ENCODE data around the gene PANK3. TPM values are rescaled to one million over a fixed set of nuclear protein-coding genes. Genes with fewer than 3 reads are reported as not detected.

The PANK3 gene
- 30.7 and 44.6 TPM in 2 replicates for total RNA-seq (2014; rRNA removed; shearing (Covaris generic))

DNA sequence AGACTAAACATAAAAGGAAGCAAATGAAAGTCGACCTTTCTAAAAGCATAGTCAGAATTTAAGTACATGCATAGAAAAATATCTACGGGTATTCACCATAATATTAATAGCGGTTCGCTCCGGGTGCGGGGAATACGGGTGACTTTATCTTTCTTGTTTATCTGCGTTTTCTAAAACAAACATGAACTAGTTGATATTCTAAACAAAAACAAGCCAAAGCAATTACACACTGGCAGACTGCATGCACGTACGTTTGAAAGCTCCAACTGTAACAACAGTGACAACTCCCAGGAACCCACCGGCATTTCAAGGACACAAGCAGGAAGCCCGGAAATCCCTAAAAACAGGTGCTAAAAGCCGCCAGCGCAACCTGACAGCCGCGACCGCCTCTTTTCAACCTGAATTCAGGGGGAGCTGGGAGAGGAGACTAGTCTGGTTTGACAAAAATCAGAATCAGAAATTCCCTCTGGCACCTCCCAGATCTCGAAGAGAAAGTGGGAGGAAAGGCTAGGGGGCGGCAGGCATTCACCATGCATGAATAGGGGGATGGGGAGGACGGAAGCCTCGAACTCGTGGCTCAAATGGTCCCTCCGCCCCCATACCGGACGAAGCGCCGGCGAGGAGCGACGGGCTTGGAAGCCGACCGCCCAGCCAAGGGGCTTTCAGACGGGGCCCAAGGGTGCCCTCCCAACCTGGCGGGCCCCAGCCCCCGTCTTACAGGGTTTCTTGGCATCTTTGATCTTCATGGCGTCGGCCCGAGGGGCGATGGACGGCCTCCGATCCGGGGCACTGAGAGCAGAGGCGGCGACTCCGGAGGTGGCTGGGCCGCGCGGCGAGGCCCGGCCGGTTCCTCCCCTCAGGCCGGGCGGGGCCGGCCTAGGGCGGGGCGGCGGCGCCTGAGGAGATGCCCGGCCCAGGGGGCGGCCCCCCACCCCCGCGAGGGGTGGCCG lies at the start of gene PANK3:
Gene PANK3, minus strand, starts transcription at position 831 of the 950 bp plus-strand sequence. Its CDS starts 85 bp downstream, at position 746.
- peak; percentile 48 for DNase-seq (ENCODE audit: low spot score)
- in situ Hi-C loops (cut with HindIII; ENCODE audit: low sequenced_read_pairs) = no loop called here

DNA sequence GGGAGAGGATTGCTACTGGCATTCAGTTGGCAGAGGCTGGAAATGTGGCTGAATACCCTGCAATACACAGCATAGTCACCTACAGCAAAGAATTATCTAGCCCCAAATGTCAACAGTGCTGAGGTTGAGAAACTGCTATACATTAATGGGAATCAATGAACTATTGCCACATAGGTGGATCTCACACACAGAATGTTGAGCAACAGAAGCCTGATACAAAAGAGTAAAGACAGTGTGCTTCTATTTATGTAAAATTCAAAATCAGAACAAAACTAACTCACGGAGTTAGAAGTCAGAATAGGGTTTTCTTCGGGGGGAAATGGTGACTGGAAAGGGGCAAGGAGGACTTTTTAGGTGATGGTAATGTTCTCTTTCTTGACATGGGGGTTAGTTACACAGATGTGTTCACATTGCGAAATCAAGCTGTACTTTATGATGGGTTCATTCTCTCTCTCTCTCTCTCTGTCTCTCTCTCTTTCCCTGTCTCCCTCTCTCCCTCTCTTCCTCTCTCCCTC lies 45.7 kb upstream of the PANK3 start:
- in situ Hi-C loops (cut with HindIII; ENCODE audit: low sequenced_read_pairs) = no loop called here
- no peak for DNase-seq (ENCODE audit: low spot score)

DNA sequence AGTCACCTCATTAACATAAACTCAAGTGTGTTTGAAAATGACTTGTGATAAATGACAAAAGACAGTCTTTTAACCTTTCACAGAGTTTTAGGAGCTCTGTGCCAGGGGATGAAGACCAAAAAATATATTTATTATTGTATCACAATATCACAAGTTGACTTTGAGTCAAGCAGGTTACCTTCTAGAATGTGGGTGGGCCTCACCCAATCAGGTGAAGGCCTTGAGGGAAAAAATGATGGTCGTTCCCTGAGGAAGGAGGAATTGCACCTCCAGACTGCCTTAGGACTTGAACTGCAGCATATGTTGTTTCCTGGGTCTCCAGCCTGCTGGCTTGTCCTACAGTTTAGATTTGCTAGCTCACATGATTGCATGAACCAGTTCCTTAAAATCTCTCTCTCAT lies 41.6 kb upstream of the PANK3 start:
- no peak for DNase-seq (ENCODE audit: low spot score)
- in situ Hi-C loops (cut with HindIII; ENCODE audit: low sequenced_read_pairs) = no loop called here

DNA sequence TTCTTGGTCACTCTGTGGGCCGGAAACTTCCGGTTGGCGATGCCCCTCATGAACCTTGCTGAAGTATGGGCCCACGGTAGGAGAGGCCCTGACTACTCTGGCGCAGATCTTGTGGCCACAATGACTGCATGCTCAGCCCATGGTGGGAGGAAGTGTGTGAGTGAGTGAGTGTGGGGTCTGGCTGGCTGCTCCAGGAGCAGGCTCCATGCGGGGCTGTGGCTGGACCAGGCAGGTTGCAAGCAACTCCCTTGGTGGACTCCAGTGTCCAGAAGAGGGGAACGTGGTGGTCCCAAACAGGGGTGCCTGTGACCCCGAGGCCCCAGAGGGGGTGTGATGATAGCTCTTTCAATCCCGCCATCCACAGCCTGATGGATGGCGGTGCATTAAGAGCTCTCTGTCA lies 35.5 kb upstream of the PANK3 start:
- in situ Hi-C loops (cut with HindIII; ENCODE audit: low sequenced_read_pairs) = no loop called here
- DNase-seq (ENCODE audit: low spot score) = no peak

DNA sequence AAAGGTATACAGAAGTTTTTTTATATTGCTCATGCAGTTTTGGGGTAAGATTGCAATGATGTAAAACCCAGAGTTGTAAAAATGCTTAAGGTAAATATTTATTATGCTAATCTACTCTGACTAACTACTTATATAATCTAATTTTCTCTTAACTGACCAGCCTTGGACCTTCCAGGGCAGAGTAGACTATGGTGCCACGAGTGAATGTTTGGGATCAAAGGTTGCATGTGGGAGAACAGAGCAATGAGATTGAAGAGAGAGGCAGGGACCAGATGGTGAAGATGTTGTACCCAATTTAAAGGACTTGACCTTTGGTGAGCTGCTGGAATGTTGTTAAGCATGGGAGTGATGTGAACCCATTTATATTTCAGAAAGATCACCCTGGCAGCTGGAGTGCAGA lies 34.8 kb upstream of the PANK3 start:
- no peak for DNase-seq (ENCODE audit: low spot score)
- in situ Hi-C loops (cut with HindIII; ENCODE audit: low sequenced_read_pairs) = no loop called here

DNA sequence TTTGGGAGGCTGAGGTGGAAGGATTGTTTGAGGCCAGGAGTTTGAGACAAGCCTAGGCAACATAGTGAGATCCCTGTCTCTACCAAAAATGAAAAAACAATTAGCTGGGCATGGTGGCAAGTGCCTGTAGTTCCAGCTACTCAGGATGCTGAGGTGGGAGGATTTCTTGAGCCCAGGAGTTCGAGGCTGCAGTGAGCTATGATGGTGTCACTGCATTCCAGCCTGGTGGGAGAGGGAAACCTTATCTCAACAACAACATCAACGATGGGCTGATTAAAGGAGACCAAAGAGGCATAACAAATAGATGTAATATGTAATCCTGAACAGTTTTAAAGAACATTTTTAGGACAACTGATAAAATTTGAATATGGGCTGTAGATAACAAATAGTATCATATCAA lies 34.2 kb upstream of the PANK3 start:
- in situ Hi-C loops (cut with HindIII; ENCODE audit: low sequenced_read_pairs) = no loop called here
- no peak for DNase-seq (ENCODE audit: low spot score)

DNA sequence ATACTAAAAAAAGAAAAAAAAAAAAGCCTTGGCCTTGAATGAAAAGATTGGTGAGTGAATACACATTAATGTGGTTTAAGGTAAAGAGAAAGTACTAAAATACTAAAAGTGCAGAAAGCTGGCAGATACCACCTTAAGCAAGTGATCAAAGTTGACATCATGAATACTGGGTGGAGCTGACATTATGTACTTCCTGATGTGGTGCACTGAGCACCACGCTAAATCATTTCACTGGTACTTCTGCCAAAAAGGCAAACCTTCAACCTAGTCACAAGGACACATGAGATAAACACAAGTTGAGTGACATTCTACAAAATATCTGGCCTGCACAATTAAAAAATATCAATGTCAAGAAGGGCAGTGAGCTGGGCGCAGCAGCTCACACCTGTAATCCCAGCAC lies 33.8 kb upstream of the PANK3 start:
- in situ Hi-C loops (cut with HindIII; ENCODE audit: low sequenced_read_pairs) = no loop called here
- no peak for DNase-seq (ENCODE audit: low spot score)

DNA sequence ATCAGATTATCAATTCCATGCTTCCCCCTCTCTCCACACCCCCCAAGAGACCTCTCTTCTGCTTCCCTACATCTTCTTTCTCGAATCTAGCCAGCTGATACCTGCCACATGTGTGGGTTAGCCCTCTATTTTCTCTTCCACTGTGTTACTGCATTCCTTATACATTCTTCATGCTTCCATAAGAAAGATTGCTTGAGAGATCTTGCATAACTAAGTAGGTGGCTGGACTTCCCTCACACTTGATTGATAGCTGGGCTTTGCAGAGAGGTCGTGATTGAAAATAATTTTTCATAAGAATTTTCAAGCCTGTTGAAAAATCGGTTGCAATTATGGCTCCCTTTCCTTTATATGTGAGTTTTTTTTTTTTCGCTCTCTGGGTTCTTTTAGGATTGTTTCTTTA lies 33.0 kb upstream of the PANK3 start:
- no peak for DNase-seq (ENCODE audit: low spot score)
- in situ Hi-C loops (cut with HindIII; ENCODE audit: low sequenced_read_pairs) = no loop called here

DNA sequence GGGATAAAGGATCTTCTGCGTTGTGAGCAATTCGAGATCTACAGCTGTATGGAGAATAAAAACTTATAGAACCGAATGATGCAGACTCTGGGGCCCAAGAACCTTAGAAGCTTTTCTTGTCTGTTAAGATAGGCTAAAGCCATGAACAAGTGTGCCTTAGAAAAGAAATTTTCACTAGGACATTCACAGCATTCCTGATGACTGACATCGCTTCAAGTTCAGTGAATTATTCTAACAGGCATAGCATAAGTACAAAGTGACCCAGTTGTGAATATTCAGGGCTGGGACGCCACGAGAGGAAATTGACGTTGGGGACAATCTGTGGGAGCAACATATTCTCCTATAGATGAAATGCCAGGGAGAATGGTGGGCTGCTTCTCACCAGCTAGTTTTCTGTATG lies 32.0 kb upstream of the PANK3 start:
- no peak for DNase-seq (ENCODE audit: low spot score)
- in situ Hi-C loops (cut with HindIII; ENCODE audit: low sequenced_read_pairs) = no loop called here

DNA sequence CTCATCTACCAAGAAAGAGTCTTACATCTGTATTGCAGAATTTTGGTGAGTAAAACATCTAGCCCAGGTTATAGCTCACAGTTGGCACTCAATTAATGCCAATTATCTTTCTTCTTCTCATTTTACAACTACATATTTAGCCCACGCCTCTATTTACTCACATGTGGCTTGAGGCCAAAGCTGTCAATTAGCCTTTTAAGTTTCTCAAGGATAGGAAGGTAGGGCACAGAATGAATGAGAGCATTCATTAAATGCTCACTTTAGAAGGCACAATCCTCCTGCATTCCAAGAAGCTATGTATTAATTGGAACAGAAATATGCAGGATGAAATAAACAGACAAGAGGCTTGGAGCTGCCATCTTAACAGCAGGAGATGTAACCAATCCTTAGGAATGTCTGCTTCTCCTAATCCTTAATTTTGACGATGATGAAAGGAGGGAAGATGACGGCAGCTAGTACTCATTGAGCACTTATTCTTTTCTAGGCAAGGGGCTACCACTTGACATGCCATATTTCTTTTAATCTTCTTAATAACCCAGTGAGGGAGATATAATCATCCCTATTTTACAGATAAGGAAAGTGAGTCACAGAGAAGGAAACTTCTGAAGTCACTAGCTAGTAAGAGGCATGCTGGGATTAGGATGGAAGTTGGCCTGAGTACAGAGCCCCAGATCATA lies 30.8 kb upstream of the PANK3 start:
- in situ Hi-C loops (cut with HindIII; ENCODE audit: low sequenced_read_pairs) = no loop called here

DNA sequence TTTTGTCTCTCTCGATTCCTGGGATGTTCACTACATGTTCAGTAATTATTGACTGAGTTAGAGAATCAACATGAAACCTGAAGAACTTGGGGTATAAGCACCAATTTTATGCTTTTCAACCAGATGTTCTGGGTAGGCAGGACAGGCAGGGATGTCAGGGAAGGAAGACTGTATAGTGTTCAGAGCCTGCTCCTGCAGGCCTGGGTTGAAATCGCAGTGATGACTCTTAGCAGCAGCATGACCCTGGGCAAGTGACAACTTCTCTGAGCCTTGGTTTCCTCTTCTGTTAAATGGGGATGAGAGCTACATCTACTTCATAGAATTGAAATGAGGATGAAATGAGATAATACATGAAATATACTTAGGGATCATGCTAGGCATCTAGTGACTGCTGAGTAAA lies 29.7 kb upstream of the PANK3 start:
- in situ Hi-C loops (cut with HindIII; ENCODE audit: low sequenced_read_pairs) = no loop called here

More for the DNA sequence above, 30.8 kb upstream of the PANK3 start:
- no peak for DNase-seq (ENCODE audit: low spot score)

DNA sequence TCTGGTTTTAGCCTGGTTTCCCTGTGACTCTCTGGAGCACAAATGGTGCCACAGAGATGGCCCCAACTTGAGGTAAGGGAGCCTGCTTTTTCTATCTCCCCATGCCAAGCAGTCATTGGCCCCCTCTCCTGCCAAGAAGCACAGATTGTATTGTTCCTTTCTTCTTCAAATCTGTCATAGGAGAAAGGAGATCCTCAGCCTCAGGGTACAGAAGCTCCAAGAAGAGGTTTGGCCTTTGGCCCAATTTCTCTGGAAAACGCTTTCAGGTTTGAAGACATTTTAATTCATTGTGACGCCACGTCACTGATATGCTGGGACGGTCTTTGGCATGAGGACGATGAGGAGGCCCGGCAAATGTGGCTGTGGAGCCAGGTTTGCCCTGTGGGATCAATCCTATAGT lies 29.2 kb upstream of the PANK3 start:
- in situ Hi-C loops (cut with HindIII; ENCODE audit: low sequenced_read_pairs) = no loop called here
- DNase-seq (ENCODE audit: low spot score) = peak; percentile 48

More for the DNA sequence above, 29.7 kb upstream of the PANK3 start:
- no peak for DNase-seq (ENCODE audit: low spot score)

DNA sequence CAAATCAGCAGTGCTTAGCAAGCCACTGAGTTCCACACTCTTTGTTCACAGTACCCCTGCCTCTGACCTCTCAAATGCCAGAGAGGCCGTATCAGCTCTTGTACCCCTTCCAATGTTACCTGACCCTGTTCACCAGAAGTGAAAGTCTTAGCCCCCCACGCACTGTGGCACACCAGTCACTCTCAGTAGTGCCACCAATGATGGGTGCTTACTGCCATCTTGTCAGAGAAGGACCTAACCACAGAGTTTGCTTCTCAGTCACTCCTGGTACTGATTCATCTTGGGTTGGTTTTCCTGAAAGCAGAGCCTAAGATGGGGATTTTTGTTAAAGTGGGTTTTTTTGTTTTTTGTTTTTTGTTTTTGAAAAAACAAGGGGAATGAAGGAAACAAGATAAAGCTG lies 28.8 kb upstream of the PANK3 start:
- DNase-seq (ENCODE audit: low spot score) = no peak
- in situ Hi-C loops (cut with HindIII; ENCODE audit: low sequenced_read_pairs) = no loop called here

DNA sequence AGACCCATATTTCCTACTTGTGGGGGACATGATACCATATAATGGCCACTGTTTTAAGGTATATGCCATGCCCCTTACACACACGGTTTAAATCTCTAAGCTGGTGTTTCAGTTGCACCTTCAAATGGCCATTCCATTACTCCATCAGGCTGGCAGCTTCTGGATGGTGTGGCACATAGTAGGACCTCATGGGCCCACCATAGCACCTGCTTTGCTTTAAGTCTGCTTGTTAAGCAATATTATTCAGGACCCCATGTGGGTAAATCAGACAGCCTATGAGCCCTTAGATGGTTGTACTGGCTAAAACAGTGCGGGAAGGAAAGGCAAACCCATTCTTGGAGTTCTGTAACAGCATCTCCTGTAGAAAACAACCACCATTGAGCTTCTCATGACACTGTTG lies 27.4 kb upstream of the PANK3 start:
- in situ Hi-C loops (cut with HindIII; ENCODE audit: low sequenced_read_pairs) = no loop called here
- no peak for DNase-seq (ENCODE audit: low spot score)

DNA sequence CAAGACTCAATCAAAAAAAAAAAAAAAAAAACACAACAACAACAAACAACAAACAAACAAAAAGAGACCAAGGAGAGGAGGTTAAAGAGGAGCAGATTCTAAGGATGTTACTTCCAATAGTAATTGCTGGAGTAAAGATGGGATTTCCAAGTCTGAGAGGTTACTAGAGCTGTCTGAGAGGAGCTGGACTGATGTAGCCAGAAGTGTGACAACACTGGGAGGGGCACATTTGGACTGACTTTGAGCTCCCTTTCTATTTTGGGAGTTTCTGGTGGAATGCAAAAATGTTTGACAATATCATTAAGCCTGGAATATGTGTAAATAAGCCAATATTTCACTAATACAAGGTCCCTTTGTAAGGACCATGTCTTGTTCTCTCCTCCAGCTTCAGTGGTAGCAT lies 25.3 kb upstream of the PANK3 start:
- DNase-seq (ENCODE audit: low spot score) = no peak
- in situ Hi-C loops (cut with HindIII; ENCODE audit: low sequenced_read_pairs) = no loop called here

DNA sequence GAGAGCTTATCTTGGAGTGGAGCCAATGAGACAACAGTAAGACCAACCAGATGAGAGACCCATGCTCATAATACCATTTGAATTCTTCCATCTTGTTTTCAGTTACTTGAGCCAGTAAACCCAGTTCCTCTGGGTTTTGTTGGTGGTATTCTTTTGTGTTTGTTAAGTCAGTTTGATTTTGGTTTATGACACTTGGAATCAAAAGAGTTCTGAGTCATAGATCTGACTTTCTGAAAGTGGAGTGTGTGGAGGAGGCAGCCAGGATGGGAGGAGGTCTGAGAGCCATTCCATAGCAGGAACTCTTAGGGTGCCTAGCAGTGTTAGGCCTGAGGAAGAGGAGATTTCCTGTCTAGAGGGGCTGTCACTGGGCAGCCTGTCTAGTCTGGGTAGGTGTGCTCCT lies 24.6 kb upstream of the PANK3 start:
- DNase-seq (ENCODE audit: low spot score) = no peak
- in situ Hi-C loops (cut with HindIII; ENCODE audit: low sequenced_read_pairs) = no loop called here

DNA sequence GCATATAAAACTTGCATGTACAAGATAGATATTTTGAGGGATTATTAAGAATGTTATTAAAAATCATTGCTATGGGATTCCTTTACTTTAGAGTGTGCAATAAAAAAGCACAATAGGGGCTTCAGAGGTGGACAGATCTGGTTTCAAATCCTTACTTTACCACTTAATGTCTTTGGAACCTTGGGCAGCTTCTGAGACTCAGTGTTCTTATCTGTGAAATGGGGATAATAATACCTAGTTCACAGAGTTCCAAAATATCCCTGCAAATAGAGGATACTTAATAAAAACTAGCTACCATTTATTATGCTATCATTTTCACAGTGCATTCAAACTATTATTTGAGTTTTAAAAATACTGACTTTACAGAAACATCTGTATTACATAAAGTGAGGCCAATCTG lies 23.3 kb upstream of the PANK3 start:
- in situ Hi-C loops (cut with HindIII; ENCODE audit: low sequenced_read_pairs) = no loop called here
- no peak for DNase-seq (ENCODE audit: low spot score)

DNA sequence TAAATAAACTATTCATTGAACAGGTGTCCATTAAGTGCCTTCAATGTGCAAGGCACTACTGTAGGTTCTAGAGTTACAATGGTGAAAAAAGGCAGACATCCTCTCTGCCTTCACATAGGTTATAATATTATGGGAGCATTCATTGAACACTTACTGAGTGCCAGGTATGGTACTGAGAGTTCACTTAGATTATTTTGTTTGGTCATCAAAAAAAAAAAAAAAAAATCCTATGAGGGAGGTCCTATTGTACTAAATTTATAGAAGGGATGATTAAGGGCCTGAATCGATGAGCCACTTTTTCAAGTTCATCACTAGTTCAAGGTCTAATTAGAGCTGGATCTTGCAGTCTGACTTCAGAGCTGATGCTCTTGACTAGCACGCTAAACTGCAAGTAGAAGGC lies 22.8 kb upstream of the PANK3 start:
- in situ Hi-C loops (cut with HindIII; ENCODE audit: low sequenced_read_pairs) = no loop called here
- DNase-seq (ENCODE audit: low spot score) = no peak

DNA sequence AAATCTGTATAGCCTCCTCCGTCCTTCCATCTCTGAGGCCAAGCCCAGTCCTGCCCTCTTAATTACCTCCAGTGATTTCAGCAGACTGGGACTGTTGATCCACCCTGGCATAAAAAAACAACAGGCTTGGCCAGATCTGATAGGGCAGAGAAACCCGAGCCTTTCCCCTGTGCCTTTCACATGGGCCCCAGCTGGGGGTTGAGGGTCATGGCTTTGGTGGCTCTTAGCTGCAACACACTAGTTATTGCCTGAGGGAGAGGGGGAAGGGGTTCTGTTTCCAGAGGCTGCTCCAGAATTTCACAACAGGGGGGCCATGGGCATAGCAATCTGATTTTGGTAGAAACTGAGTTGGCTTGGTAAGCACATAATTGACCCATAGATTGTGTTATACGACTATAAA lies 21.2 kb upstream of the PANK3 start:
- in situ Hi-C loops (cut with HindIII; ENCODE audit: low sequenced_read_pairs) = no loop called here
- DNase-seq (ENCODE audit: low spot score) = no peak

DNA sequence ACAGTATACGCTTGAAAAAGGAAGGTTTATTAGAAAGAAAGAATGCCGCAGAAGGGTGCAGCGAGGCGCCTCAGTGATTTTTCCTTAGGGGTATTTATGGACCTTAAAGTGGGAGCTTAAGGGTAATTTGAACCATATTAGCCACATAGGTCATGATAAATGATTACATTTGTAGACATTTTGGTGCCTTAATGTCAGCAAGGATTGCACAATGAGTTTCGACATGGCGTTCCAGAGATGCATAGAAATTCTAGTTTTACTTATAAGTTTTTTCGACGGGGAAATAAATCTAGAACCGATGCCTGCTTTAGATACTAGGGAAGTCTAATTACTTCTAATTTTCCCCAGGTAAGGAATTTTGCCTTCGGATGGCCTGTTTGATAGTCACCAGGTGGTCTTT lies 20.7 kb upstream of the PANK3 start:
- in situ Hi-C loops (cut with HindIII; ENCODE audit: low sequenced_read_pairs) = no loop called here
- no peak for DNase-seq (ENCODE audit: low spot score)
